Measurements from ENCODE around the gene FSTL3.

The FSTL3 gene

DNA sequence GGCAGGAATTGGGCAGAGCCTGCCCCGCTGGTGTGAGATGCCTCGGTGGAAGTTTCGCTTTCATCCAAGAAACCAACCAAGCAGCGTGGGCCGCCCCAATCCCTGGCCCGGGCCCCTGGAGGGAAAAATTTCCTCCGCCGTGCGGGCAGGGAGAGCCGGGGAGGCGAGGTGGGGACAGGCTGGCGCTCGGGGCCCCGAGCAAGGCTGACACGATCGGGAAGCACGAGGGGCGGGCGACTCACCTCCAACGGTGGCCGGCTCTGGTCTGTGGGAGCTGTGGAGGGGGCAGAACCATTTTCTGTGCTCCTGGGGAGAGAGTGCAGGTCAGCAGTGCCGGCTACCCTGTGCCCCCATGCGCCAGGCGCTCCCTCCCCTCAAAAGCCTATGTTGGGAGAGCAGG is 24.2 kb upstream of the FSTL3 start:
- TF ChIP-seq, protein P1, sequence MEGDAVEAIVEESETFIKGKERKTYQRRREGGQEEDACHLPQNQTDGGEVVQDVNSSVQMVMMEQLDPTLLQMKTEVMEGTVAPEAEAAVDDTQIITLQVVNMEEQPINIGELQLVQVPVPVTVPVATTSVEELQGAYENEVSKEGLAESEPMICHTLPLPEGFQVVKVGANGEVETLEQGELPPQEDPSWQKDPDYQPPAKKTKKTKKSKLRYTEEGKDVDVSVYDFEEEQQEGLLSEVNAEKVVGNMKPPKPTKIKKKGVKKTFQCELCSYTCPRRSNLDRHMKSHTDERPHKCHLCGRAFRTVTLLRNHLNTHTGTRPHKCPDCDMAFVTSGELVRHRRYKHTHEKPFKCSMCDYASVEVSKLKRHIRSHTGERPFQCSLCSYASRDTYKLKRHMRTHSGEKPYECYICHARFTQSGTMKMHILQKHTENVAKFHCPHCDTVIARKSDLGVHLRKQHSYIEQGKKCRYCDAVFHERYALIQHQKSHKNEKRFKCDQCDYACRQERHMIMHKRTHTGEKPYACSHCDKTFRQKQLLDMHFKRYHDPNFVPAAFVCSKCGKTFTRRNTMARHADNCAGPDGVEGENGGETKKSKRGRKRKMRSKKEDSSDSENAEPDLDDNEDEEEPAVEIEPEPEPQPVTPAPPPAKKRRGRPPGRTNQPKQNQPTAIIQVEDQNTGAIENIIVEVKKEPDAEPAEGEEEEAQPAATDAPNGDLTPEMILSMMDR (IDR thresholded peaks at IDR 0.05; ENCODE audit: borderline replicate concordance, control extremely low read depth, extremely low read depth, insufficient read depth, missing control alignments) = no peak
- in situ Hi-C loops (cut with MboI; ENCODE audit: low sequenced_read_pairs, unreplicated experiment) = no loop called here
- no peak for DNase-seq (ENCODE audit: low spot score)

DNA sequence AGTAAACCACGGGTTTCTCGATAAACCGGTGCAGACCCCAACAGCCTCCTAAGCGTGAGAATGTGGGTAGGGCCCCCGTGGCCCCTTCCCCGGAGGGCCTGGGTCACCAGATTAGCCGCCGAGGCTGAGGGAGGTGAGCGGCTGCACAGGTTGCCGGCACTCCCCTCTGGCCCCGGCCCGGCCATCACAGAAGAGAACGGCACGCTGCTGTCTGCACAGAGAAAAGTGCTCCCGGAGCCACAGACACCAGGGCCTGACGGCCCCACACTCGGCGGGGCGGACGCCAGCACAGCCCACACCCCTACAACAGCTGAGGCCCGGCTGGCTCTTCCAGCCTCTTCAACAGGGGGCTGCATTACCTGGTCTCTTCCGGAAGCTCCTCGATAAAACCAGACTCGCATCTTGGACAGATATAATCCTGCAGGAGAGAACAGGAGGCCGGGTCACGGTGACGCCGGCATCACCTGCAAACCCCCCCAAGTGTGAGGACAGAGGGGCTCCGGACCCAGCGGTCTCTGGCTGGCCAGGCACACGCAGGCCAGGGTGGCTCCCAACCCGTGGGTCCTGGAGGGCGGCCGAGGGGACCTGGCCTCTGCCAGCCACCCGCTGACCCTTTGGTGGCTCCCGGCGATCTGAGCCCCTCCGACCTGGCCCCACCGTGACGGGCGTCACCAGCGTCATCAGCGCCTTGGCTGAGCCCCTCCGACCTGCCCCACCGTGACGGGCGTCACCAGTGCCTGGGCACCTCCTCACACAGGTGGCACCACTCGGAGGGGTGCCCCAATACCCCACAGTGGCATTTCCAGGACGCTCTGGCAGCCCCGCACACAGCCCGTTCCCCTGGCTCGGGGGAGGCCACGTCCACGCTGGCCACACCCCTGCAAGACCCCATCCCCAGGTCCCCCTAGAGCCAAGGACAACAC is 23.5 kb upstream of the FSTL3 start:
- in situ Hi-C loops (cut with MboI; ENCODE audit: low sequenced_read_pairs, unreplicated experiment) = no loop called here
- no peak for DNase-seq (ENCODE audit: low spot score)
- TF ChIP-seq, protein P1 (IDR thresholded peaks at IDR 0.05; ENCODE audit: borderline replicate concordance, control extremely low read depth, extremely low read depth, insufficient read depth, missing control alignments) = no peak

DNA sequence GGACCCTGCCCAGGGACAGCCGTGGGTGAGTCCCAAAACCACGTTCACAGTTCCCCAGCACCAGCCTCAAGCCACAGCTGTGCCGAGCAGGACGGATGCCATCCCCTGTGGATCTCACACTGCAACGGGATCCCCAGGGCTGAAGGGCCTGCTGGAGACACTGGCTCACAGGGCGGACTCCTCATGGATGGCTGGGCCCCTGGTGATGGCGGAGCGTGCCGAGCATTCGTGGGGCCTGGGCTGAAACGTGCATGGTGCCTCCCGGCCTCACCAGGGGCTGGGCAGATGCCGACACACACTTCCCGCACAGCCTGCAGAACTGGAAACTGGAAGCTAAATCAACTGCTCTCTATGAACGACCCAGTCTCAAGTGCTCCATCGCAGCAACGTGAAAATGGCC is 22.8 kb upstream of the FSTL3 start:
- in situ Hi-C loops (cut with MboI; ENCODE audit: low sequenced_read_pairs, unreplicated experiment) = no loop called here
- DNase-seq (ENCODE audit: low spot score) = no peak
- TF ChIP-seq, protein P1 (IDR thresholded peaks at IDR 0.05; ENCODE audit: borderline replicate concordance, control extremely low read depth, extremely low read depth, insufficient read depth, missing control alignments) = no peak

DNA sequence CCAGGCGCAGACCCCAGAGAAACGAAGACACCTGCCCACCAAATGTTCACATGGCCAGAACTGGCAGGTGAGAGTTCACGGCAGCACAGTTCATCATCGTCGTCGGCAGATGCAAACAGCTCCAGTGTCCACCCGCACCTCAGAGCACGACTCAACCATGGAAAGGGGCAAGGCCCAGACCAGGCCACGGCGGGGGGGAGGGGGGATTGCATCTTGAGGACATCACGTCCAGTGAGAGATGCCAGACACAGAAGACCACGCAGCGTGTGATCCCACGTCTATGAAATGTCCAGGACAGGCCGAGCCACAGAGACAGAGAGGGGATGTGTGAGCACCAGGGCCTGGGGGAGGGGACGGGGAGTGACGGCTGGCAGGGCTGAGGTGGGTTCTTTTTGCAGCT is 20.5 kb upstream of the FSTL3 start:
- in situ Hi-C loops (cut with MboI; ENCODE audit: low sequenced_read_pairs, unreplicated experiment) = no loop called here
- no peak for DNase-seq (ENCODE audit: low spot score)
- TF ChIP-seq, protein P1 (IDR thresholded peaks at IDR 0.05; ENCODE audit: borderline replicate concordance, control extremely low read depth, extremely low read depth, insufficient read depth, missing control alignments) = no peak

DNA sequence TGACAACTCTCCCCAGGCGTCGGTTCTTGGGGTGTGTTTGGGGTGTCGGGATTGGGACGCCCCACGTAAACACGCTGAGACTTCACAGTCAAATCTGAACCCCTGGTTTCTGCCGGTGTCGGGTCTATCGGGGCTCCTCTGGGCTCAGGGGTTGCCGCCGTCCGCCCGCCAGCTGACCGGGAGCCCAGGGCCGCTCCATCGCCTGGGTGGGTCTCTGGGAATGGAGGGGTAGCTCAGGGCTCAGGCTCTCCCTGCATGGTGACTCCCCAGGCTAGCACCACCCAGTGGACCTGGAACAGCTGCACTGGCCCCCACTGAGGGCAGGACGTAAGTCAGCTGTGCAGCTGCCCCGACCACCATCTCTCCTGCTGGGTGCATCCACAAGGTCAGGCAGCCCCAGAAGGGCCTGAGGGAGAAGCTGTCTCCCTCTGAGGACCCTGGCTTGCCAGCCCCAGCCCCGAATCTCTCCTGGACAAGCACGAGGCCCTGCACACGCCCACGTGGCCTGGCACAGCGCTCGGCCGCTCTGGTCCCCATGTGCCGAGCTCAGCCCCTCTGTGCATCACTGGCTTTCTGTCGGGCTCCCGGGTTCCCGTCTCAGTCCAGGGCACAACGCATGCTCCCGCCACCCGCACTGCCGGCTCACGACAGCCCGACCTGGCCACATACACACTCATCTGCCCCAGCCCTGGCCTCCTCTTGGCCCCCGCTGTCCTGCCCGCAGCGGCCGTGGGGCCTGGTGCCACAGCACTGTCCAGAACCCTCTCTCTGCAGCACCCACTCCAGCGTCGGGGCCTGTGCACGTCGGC is 19.2 kb upstream of the FSTL3 start:
- in situ Hi-C loops (cut with MboI; ENCODE audit: low sequenced_read_pairs, unreplicated experiment) = no loop called here
- TF ChIP-seq, protein P1 (IDR thresholded peaks at IDR 0.05; ENCODE audit: borderline replicate concordance, control extremely low read depth, extremely low read depth, insufficient read depth, missing control alignments) = no peak
- DNase-seq (ENCODE audit: low spot score) = no peak

DNA sequence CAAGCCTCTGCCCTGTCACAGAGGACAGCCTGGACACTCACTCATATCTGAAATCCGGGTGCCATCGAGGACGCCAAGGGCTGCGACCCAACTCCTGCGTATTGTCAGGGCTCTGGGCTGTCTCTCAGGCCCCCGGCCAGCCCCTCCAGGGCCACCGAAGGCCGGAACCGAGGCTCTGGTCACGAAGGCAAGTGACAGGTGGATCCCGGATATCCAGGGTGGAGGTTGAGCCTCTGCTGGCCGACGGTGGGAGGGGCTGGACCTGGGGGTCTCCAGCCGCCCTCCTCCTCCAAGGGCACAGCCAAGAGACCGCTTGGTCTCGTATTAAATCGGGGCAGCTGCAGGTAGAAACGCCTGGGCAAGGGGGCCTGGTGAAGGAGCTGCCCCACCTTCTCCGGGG is 18.6 kb upstream of the FSTL3 start:
- in situ Hi-C loops (cut with MboI; ENCODE audit: low sequenced_read_pairs, unreplicated experiment) = no loop called here
- DNase-seq (ENCODE audit: low spot score) = no peak
- TF ChIP-seq, protein P1 (IDR thresholded peaks at IDR 0.05; ENCODE audit: borderline replicate concordance, control extremely low read depth, extremely low read depth, insufficient read depth, missing control alignments) = no peak

Measured in GM13976 (cell line).